Measurements from ENCODE around the gene MSI2. TPM values are rescaled to one million over a fixed set of nuclear protein-coding genes. Genes with fewer than 3 reads are reported as not detected.

The MSI2 gene
- total RNA-seq, 2 experiments from 2014 or later, result 65.7 to 71.9 TPM

GRCh38 chr17:57274162-57274561, 17.8 kb downstream of the MSI2 start:
- Mint-ChIP-seq H3K4me3 (no peak overlapping the region), H3K27ac (no peak overlapping the region), H3K9me3 (no peaks in the 10 kb centered on the region), H3K27me3 (no peaks in the 10 kb centered on the region), H3K36me3 (peaks cover 43% of the 10 kb centered on the region), H3K4me1 (ENCODE audit: low read depth) (peaks cover 56% of the 10 kb centered on the region)
- ChIA-PET POLR2A (no interaction called here), CTCF (no interaction called here)
- intact Hi-C loops (cut with micrococcal nuclease), result no loop called here
- no peak for DNase-seq

GRCh38 chr17:57275071-57275764, 18.9 kb downstream of the MSI2 start:
- Mint-ChIP-seq H3K4me1 (ENCODE audit: low read depth) (peaks cover 59% of the 10 kb centered on the region), H3K27me3 (no peaks in the 10 kb centered on the region), H3K9me3 (no peaks in the 10 kb centered on the region), H3K36me3 (peaks cover 48% of the 10 kb centered on the region), H3K4me3 (no peak overlapping the region), H3K27ac (no peak overlapping the region)
- no peak for DNase-seq
- POLR2A ChIA-PET, result no interaction called here
- intact Hi-C loops (cut with micrococcal nuclease), result no loop called here
- CTCF ChIA-PET, result no interaction called here

GRCh38 chr17:57276621-57277020, 20.3 kb downstream of the MSI2 start:
- no peak for DNase-seq
- Mint-ChIP-seq H3K27ac (no peak overlapping the region), H3K4me1 (ENCODE audit: low read depth) (peaks cover 63% of the 10 kb centered on the region), H3K4me3 (no peak overlapping the region), H3K9me3 (no peaks in the 10 kb centered on the region), H3K36me3 (peaks cover 46% of the 10 kb centered on the region), H3K27me3 (no peaks in the 10 kb centered on the region)
- ChIA-PET POLR2A (no interaction called here), CTCF (interaction anchor here (0.9 to 1.3 kb wide), 2 partner anchors 33 to 464 kb away, joined by 3 to 5 read pairs; no protein-coding TSS in a partner anchor)
- intact Hi-C loops (cut with micrococcal nuclease), result no loop called here

GRCh38 chr17:57277923-57278604, 21.7 kb downstream of the MSI2 start:
- ChIA-PET CTCF (interaction anchor here (0.8 to 5.4 kb wide), 3 partner anchors 8 to 462 kb away, joined by 3 to 36 read pairs (median 5); no protein-coding TSS in a partner anchor), POLR2A (interaction anchor here (0.6 to 1.1 kb wide), 2 partner anchors 20 to 1050 kb away, joined by 3 read pairs; no protein-coding TSS in a partner anchor)
- DNase-seq, result peak; percentile 68
- H3K27me3 Mint-ChIP-seq, result no peaks in the 10 kb centered on the region
- peaks cover 75% of the 10 kb centered on the region for H3K4me1 Mint-ChIP-seq (ENCODE audit: low read depth)
- no peak overlapping the region for H3K27ac Mint-ChIP-seq
- intact Hi-C loops (cut with micrococcal nuclease), result loop anchor here (2.0 kb wide), 1 partner anchor 21 kb away; the partner anchor contains the start of gene MSI2
- peaks cover 37% of the 10 kb centered on the region for H3K36me3 Mint-ChIP-seq
- no peak overlapping the region for H3K4me3 Mint-ChIP-seq
- H3K9me3 Mint-ChIP-seq, result no peaks in the 10 kb centered on the region

- DNase-seq, result no peak
- no peaks in the 10 kb centered on the region for H3K27me3 Mint-ChIP-seq
- no peaks in the 10 kb centered on the region for H3K9me3 Mint-ChIP-seq
- no peak overlapping the region for H3K27ac Mint-ChIP-seq
- H3K36me3 Mint-ChIP-seq, result peaks cover 40% of the 10 kb centered on the region
- intact Hi-C loops (cut with micrococcal nuclease), result loop anchor here (2.0 kb wide), 1 partner anchor 22 kb away; the partner anchor contains the start of gene MSI2
- H3K4me3 Mint-ChIP-seq, result no peak overlapping the region
- POLR2A ChIA-PET, result interaction anchor here (0.5 to 1.1 kb wide), 3 partner anchors 20 to 1049 kb away, joined by 3 read pairs; no protein-coding TSS in a partner anchor
- H3K4me1 Mint-ChIP-seq (ENCODE audit: low read depth), result peaks cover 82% of the 10 kb centered on the region
- CTCF ChIA-PET, result interaction anchor here (5.4 kb wide), 1 partner anchor 36 kb away, joined by 36 read pairs; no protein-coding TSS in a partner anchor
Measured at GRCh38 chr17:57278740-57279387, 22.5 kb downstream of the MSI2 start.

- DNase-seq, result no peak
- intact Hi-C loops (cut with micrococcal nuclease), result loop anchor here (2.0 kb wide), 1 partner anchor 23 kb away; the partner anchor contains the start of gene MSI2
- H3K4me3 Mint-ChIP-seq, result no peak overlapping the region
- no peaks in the 10 kb centered on the region for H3K27me3 Mint-ChIP-seq
- peaks cover 88% of the 10 kb centered on the region for H3K4me1 Mint-ChIP-seq (ENCODE audit: low read depth)
- H3K27ac Mint-ChIP-seq, result no peak overlapping the region
- POLR2A ChIA-PET, result interaction anchor here (0.5 kb wide), 1 partner anchor 22 kb away, joined by 3 read pairs; no protein-coding TSS in a partner anchor
- CTCF ChIA-PET, result interaction anchor here (5.4 kb wide), 1 partner anchor 36 kb away, joined by 36 read pairs; no protein-coding TSS in a partner anchor
- no peaks in the 10 kb centered on the region for H3K9me3 Mint-ChIP-seq
- peaks cover 38% of the 10 kb centered on the region for H3K36me3 Mint-ChIP-seq
Measured at GRCh38 chr17:57279432-57279831, 23.1 kb downstream of the MSI2 start.

- H3K4me1 Mint-ChIP-seq (ENCODE audit: low read depth), result peaks cover 88% of the 10 kb centered on the region
- peak overlapping the region; percentile 59 for H3K27ac Mint-ChIP-seq
- H3K9me3 Mint-ChIP-seq, result no peaks in the 10 kb centered on the region
- ChIA-PET CTCF (interaction anchor here (5.4 kb wide), 1 partner anchor 39 kb away, joined by 36 read pairs; no protein-coding TSS in a partner anchor), POLR2A (no interaction called here)
- intact Hi-C loops (cut with micrococcal nuclease), result no loop called here
- H3K27me3 Mint-ChIP-seq, result no peaks in the 10 kb centered on the region
- peak; percentile 13 for DNase-seq
- no peak overlapping the region for H3K4me3 Mint-ChIP-seq
- H3K36me3 Mint-ChIP-seq, result peaks cover 30% of the 10 kb centered on the region
Measured at GRCh38 chr17:57281887-57282286, 25.6 kb downstream of the MSI2 start.

GRCh38 chr17:57282296-57282695, 26.0 kb downstream of the MSI2 start:
- ChIA-PET CTCF (interaction anchor here (5.4 kb wide), 1 partner anchor 39 kb away, joined by 36 read pairs; no protein-coding TSS in a partner anchor), POLR2A (no interaction called here)
- Mint-ChIP-seq H3K27ac (peak overlapping the region; percentile 59), H3K4me1 (ENCODE audit: low read depth) (peaks cover 87% of the 10 kb centered on the region), H3K4me3 (no peak overlapping the region), H3K27me3 (no peaks in the 10 kb centered on the region), H3K36me3 (peaks cover 31% of the 10 kb centered on the region), H3K9me3 (no peaks in the 10 kb centered on the region)
- intact Hi-C loops (cut with micrococcal nuclease), result no loop called here
- DNase-seq, result no peak

GRCh38 chr17:57283203-57283971, 27.1 kb downstream of the MSI2 start:
- intact Hi-C loops (cut with micrococcal nuclease), result no loop called here
- H3K9me3 Mint-ChIP-seq, result no peaks in the 10 kb centered on the region
- CTCF ChIA-PET, result interaction anchor here (2.4 kb wide), 1 partner anchor 40 kb away, joined by 11 read pairs; no protein-coding TSS in a partner anchor
- H3K4me3 Mint-ChIP-seq, result no peak overlapping the region
- no peak overlapping the region for H3K27ac Mint-ChIP-seq
- H3K27me3 Mint-ChIP-seq, result no peaks in the 10 kb centered on the region
- DNase-seq, result no peak
- peaks cover 29% of the 10 kb centered on the region for H3K36me3 Mint-ChIP-seq
- POLR2A ChIA-PET, result no interaction called here
- peaks cover 82% of the 10 kb centered on the region for H3K4me1 Mint-ChIP-seq (ENCODE audit: low read depth)

- ChIA-PET CTCF (interaction anchor here (0.7 to 2.4 kb wide), 3 partner anchors 41 to 488 kb away, joined by 3 to 11 read pairs (median 6); no protein-coding TSS in a partner anchor), POLR2A (interaction anchor here (0.6 to 1.2 kb wide), 6 partner anchors 13 to 228 kb away, joined by 3 to 5 read pairs (median 3); no protein-coding TSS in a partner anchor)
- H3K4me1 Mint-ChIP-seq (ENCODE audit: low read depth), result peaks cover 70% of the 10 kb centered on the region
- H3K27ac Mint-ChIP-seq, result peak overlapping the region; percentile 76
- H3K36me3 Mint-ChIP-seq, result peaks cover 23% of the 10 kb centered on the region
- H3K27me3 Mint-ChIP-seq, result no peaks in the 10 kb centered on the region
- no peaks in the 10 kb centered on the region for H3K9me3 Mint-ChIP-seq
- intact Hi-C loops (cut with micrococcal nuclease), result no loop called here
- peak overlapping the region; percentile 50 for H3K4me3 Mint-ChIP-seq
- peak; percentile 42 for DNase-seq
Measured at GRCh38 chr17:57284583-57284982, 28.3 kb downstream of the MSI2 start.

Data from activated CD4-positive, alpha-beta memory T cell treated with anti-CD3 and anti-CD28 coated beads for 36 hours (primary cell).